A673 (cell line): Measurements from ENCODE around the gene KANTR. TPM values are rescaled to one million over a fixed set of nuclear protein-coding genes. Genes with fewer than 3 reads are reported as not detected.

Source experiments
- BruUV-seq: library from RNA; stranded (reverse); fragments of 400-500 nt; replicated peaks from 2 replicates; lab custom pipeline; 2021; lab: Mats Ljungman, UMichigan
- CTCF ChIA-PET: fragments of 300-600 bp; sonication (Branson Sonifier 250); formaldehyde crosslinking; loops from one replicate; lab custom pipeline; 2022; ENCODE audit warnings: antibody characterized with exemption; lab: Charles Lee
- POLR2A ChIA-PET: fragments of 300-600 bp; sonication (Branson Sonifier 250); formaldehyde crosslinking; loops from one replicate; lab custom pipeline; 2022; ENCODE audit warnings: antibody characterized with exemption; ENCODE audit not compliant: low non-redundant PET; lab: Charles Lee
- DNase-seq: peaks from one replicate; pipeline ENCODE4 v3.0.0-alpha.2; 2015; ENCODE audit warnings: low spot score
- H3K27ac ChIP-seq: fragments of 200-600 bp; sonication (generic); 2 replicates; pipeline ENCODE4 v1.5.1; 2016; ENCODE audit warnings: mixed run types, low read depth, mild to moderate bottlenecking, mixed read lengths, antibody characterized with exemption, low read length; ENCODE audit not compliant: poor library complexity, severe bottlenecking
- H3K27me3 ChIP-seq: fragments of 200-600 bp; sonication (generic); replicated peaks from 2 replicates; pipeline ENCODE4 v1.6.1; 2017; ENCODE audit warnings: mixed run types, low read depth, mild to moderate bottlenecking, mixed read lengths, antibody characterized with exemption, low read length; ENCODE audit not compliant: insufficient read depth, poor library complexity
- H3K36me3 ChIP-seq: fragments of 200-600 bp; sonication (generic); 2 replicates; pipeline ENCODE4 v1.6.1; 2016; ENCODE audit warnings: mixed run types, mild to moderate bottlenecking, mixed read lengths, antibody characterized with exemption, low read length; ENCODE audit not compliant: insufficient read depth, poor library complexity, severe bottlenecking
- H3K4me1 ChIP-seq: fragments of 200-600 bp; sonication (generic); 2 replicates; pipeline ENCODE4 v1.6.1; 2017; ENCODE audit warnings: mixed run types, mild to moderate bottlenecking, mixed read lengths, antibody characterized with exemption, low read length; ENCODE audit not compliant: insufficient read depth, poor library complexity, severe bottlenecking
- H3K4me3 ChIP-seq: fragments of 200-600 bp; sonication (generic); 2 replicates; pipeline ENCODE4 v1.5.1; 2016; ENCODE audit warnings: low read depth, mixed run types, mild to moderate bottlenecking, mixed read lengths, low read length; ENCODE audit not compliant: poor library complexity, severe bottlenecking
- H3K9me3 ChIP-seq: fragments of 200-600 bp; sonication (generic); 2 replicates; pipeline ENCODE4 v1.6.1; 2016; ENCODE audit warnings: mixed run types, low read depth, mild to moderate bottlenecking, mixed read lengths, antibody characterized with exemption, low read length; ENCODE audit not compliant: poor library complexity, severe bottlenecking
- CTCF ChIP-seq: fragments of 300-800, 200-600 bp; sonication (generic); conservative IDR thresholded peaks from 2 replicates; pipeline ENCODE4 v1.5.1; 2017; ENCODE audit warnings: low read depth, mild to moderate bottlenecking, antibody characterized with exemption, low read length, moderate library complexity, mixed read lengths
- EZH2 ChIP-seq: fragments of 200-600 bp; sonication (generic); IDR thresholded peaks from 2 replicates; pipeline ENCODE4 v1.6.1; 2017; ENCODE audit warnings: borderline replicate concordance, low read depth, mild to moderate bottlenecking, mixed read lengths, antibody characterized with exemption, low read length; ENCODE audit not compliant: poor library complexity, severe bottlenecking
- intact Hi-C: fragments of 100-400 bp; cut with micrococcal nuclease; formaldehyde crosslinking; loops from one replicate; pipeline ENCODE4 v1.10.0; 2022; ENCODE audit not compliant: unreplicated experiment
- total RNA-seq: library from RNA; stranded (reverse); gene quantifications from 2 replicates; pipeline ENCODE4 v1.2.3, GENCODE V29; 2021

KANTR gene
- total RNA-seq, 1 experiment from 2014 or later = 15.4 TPM

- no peak overlapping the region for H3K27ac ChIP-seq
- peaks cover 13% of the 10 kb centered on the region for H3K9me3 ChIP-seq
- H3K4me3 ChIP-seq = no peak overlapping the region
- no peaks in the 10 kb centered on the region for H3K4me1 ChIP-seq
- ChIA-PET CTCF (no interaction called here), POLR2A (no interaction called here)
- TF ChIP-seq CTCF (no peak), EZH2 (no peak)
- BruUV-seq = no TSS peak
- H3K27me3 ChIP-seq = no peaks in the 10 kb centered on the region
- no peaks in the 10 kb centered on the region for H3K36me3 ChIP-seq
- DNase-seq = no peak
- intact Hi-C loops = no loop called here
Observed at GRCh38 chrX:53125506-53125905, 31.6 kb downstream of the KANTR start.

- Histone ChIP-seq H3K9me3 (peaks cover 13% of the 10 kb centered on the region), H3K4me3 (no peak overlapping the region), H3K27ac (no peak overlapping the region), H3K27me3 (peaks cover 3% of the 10 kb centered on the region), H3K4me1 (no peaks in the 10 kb centered on the region), H3K36me3 (no peaks in the 10 kb centered on the region)
- intact Hi-C loops = no loop called here
- TF ChIP-seq CTCF (no peak), EZH2 (no peak)
- DNase-seq = no peak
- POLR2A ChIA-PET = no interaction called here
- CTCF ChIA-PET = no interaction called here
- no TSS peak for BruUV-seq
Observed at GRCh38 chrX:53126377-53126776, 32.4 kb downstream of the KANTR start.

GRCh38 chrX:53128097-53128749 is 34.3 kb downstream of the KANTR start:
- Histone ChIP-seq H3K9me3 (peaks cover 13% of the 10 kb centered on the region), H3K4me3 (no peak overlapping the region), H3K27me3 (peaks cover 7% of the 10 kb centered on the region), H3K27ac (no peak overlapping the region), H3K36me3 (no peaks in the 10 kb centered on the region), H3K4me1 (no peaks in the 10 kb centered on the region)
- ChIA-PET CTCF (no interaction called here), POLR2A (no interaction called here)
- TF ChIP-seq EZH2 = no peak
- no peak for TF ChIP-seq CTCF
- intact Hi-C loops = no loop called here
- BruUV-seq = no TSS peak
- no peak for DNase-seq
